ENCODE data around the gene SRGAP2. TPM values are rescaled to one million over a fixed set of nuclear protein-coding genes. Genes with fewer than 3 reads are reported as not detected.
"Not testable (repeated sequence)": the region's sequence is repeated elsewhere in the genome, so short reads cannot be mapped to it uniquely, and the experiment has no call there.

SRGAP2 gene
- total RNA-seq, 6 experiments from 2014 or later = 59.6 to 75.9 (median 71.3) TPM

DNA sequence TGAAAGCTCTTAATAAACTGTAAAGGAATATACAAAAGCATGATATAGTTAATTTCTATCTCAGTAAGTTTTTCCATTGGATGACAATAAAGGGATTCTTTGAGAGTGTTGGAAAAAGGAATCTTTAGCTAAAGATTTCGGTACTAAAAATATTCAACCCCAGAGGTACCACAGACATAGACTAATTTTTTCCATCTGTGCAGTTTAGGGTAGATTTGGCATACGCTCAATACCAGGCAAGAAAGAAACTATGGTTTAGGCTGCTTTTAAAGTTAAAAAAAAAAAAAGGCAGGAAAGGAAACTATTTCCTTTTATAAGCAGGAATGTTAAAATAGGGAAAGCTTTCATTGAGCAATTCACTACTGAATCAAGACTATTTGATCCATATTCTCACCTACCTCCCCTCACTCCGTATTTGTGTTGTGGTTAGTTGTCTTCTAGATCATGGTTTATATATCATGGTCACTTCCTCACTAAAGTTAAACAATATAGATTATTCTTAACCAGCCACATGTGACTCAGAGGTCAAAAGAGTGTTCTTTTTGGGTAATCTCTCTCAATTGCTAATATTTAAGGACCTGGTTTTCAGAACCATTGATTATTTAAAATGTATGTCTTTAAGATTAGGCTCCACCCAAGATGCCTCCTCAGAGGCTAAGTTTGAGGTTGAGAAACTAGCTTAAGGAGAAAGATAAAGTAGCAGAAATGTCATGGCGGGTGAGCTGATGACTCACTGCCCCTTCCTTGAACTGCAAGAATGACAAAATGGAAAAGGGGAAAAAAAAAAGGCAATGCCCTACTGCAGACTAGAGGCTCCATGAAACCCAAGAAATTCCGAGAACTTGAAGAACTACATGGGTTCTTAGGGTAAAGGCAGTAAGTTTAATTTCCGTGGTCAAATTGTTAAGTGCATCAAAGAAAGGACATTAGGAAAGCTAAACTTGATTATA lies 20.7 kb upstream of the SRGAP2 start:
- H3K27ac Mint-ChIP-seq = peak overlapping the region; percentile 49
- H3K4me3 Mint-ChIP-seq = peak overlapping the region; percentile 56; the same call in 1 of the 2 replicates
- H3K9me3 Mint-ChIP-seq; H3K27me3 Mint-ChIP-seq (ENCODE audit: insufficient read depth); DNase-seq; H3K36me3 Mint-ChIP-seq (ENCODE audit: low read depth): not testable (repeated sequence)
- peaks cover 15% of the 10 kb centered on the region for H3K4me1 Mint-ChIP-seq (ENCODE audit: low read depth)

DNA sequence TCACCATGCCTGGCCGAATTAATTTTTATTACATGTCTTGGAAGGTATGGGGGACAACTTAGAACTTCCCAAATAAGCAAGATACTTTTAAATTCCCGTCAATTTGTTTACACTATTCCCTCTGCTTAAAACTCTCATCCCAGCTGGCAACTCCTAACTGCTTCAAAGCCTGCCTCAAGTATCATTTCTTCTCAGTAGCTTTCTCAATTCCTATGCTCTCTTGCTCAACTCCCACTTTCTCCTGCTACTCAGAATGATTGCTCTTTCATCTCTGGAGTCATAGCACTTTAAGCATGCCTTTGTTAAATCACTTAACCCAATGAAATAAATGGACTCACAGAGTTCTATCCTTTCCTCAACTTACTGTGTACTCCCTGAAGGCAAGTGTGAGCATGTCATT lies 19.6 kb upstream of the SRGAP2 start:
- DNase-seq; H3K4me3 Mint-ChIP-seq; H3K27me3 Mint-ChIP-seq (ENCODE audit: insufficient read depth); H3K36me3 Mint-ChIP-seq (ENCODE audit: low read depth); H3K4me1 Mint-ChIP-seq (ENCODE audit: low read depth); H3K27ac Mint-ChIP-seq; H3K9me3 Mint-ChIP-seq: not testable (repeated sequence)

DNA sequence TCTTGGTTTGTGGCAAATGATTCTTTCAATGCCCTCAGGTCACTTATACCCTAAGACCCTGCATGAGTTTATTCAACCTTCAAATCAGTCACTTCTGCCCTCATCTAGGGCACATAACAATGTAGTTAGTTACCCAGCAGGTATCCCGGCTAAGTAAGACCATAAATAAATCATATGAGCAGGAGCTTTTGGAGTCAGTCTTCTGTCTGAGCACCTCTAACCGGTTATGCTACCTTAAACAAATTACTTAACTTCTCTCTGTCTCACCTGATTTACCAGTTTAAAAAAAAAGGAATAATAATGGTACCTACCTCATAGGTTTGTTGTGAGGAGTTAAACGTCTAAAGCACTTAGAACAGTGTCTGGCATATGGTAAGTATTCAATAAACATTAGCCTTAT lies 17.6 kb upstream of the SRGAP2 start:
- not testable (repeated sequence) for H3K27ac Mint-ChIP-seq; H3K9me3 Mint-ChIP-seq; H3K4me1 Mint-ChIP-seq (ENCODE audit: low read depth); H3K4me3 Mint-ChIP-seq; H3K36me3 Mint-ChIP-seq (ENCODE audit: low read depth); H3K27me3 Mint-ChIP-seq (ENCODE audit: insufficient read depth); DNase-seq

DNA sequence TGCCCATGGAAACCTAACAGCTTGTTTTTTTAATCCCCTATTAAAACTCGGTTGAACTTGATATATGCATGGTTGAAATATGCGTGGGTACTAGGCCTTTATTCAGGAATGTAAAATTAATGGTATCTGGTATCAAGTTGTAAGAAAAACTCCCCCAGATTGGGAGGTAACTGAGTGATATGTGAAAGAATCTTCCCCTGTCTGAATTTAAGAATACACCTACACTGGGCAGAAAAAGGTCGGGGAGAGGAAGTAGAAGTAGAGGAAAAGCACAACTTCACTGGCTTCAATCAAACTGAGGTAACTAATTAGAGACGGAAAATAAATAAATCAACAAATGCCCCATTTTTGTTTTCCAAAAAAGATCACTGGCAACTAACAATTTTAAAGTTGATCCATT lies 16.5 kb upstream of the SRGAP2 start:
- H3K4me3 Mint-ChIP-seq; H3K36me3 Mint-ChIP-seq (ENCODE audit: low read depth); DNase-seq; H3K9me3 Mint-ChIP-seq; H3K4me1 Mint-ChIP-seq (ENCODE audit: low read depth); H3K27ac Mint-ChIP-seq; H3K27me3 Mint-ChIP-seq (ENCODE audit: insufficient read depth): not testable (repeated sequence)

DNA sequence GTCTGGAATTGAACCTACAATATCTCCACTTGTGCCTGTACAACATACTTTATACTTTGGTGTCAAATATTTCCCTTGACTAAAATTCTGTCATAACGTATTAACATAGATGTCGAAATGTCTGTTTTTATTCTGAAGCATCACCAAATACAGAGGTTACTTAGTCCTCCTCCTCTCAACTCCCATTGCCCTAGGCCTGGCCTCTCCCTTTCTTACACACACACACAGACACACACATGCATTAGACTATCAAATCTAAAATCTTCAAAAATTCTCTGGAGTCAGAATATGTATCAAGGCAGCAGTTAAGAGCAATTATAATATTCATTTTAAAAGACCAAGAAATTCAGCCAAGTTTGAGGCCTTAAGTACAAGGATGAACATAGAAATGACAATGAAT lies 8.2 kb upstream of the SRGAP2 start:
- not testable (repeated sequence) for H3K27me3 Mint-ChIP-seq (ENCODE audit: insufficient read depth); H3K4me3 Mint-ChIP-seq; H3K36me3 Mint-ChIP-seq (ENCODE audit: low read depth); H3K9me3 Mint-ChIP-seq; H3K27ac Mint-ChIP-seq; H3K4me1 Mint-ChIP-seq (ENCODE audit: low read depth); DNase-seq

DNA sequence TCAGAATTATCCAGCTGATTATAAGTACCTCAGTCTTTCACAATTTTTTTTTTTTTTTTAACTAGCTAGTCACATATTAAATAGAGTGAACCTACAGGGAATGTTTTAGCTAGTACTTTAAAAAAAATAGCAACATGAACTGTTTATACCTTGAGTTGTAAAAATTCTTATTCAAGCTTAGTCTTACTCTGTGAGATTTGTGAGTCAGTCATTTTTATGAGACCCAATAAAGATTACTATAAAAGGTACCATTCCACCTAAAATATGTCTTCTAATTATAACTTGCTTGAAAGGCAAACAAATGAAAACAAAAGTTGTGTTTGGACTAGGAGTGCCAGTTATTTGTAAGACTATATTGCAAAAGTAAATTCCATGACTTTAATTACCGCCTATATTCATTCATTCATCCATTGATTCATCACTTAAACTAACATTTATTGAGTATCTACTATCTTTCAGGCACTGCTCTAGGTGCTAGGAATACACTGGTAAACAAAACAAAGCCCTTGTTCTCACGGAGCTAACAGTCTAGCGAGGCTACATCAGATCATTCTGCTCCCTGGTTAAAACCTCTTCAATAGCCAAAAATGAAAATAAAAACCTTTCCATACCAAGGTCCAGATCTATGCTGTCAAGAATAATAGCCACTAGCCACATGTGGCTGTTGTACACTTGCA lies 6.5 kb upstream of the SRGAP2 start:
- H3K36me3 Mint-ChIP-seq (ENCODE audit: low read depth); DNase-seq; H3K27ac Mint-ChIP-seq; H3K27me3 Mint-ChIP-seq (ENCODE audit: insufficient read depth); H3K4me1 Mint-ChIP-seq (ENCODE audit: low read depth); H3K4me3 Mint-ChIP-seq; H3K9me3 Mint-ChIP-seq: not testable (repeated sequence)

DNA sequence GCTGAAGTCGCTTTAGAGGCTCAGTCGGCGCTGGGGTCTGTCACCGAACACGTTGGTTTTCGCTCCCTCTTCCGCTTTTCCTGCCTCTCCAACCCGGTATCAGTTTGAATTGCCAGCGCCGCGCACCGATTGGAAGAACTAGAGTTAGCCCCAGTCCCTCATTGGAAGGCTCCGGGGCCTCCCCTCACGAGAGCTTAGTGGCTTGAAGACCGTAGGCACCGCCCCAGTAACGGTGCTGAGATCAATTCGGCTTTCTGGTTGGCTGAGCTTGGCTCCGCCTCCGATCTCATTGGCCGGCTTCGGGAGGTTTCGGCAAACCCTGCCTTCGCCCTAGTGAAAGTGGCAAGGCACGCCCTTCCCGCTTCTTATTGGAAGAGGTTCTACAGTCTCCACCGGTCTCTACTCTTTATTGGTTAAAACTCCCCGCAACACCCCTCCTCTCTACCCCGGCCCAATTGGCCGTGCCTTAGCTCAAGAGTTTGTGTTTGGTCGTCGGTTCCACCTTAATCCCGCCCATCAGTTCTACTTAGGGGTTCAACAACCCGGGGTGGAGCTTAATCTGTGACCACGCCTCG lies 465 bp upstream of the SRGAP2 start, which contains the start of gene FAM72A:
FAM72A (minus strand) TSS at position 51 of the 575 bp plus-strand sequence. CDS start 814 bp downstream, outside the sequence.
- not testable (repeated sequence) for H3K27me3 Mint-ChIP-seq (ENCODE audit: insufficient read depth); H3K4me1 Mint-ChIP-seq (ENCODE audit: low read depth); H3K9me3 Mint-ChIP-seq; H3K36me3 Mint-ChIP-seq (ENCODE audit: low read depth)
- peak within 1 kb of the TSS; percentile 83 for H3K4me3 Mint-ChIP-seq
- peak; percentile 100 for DNase-seq
- peak within 1 kb of the TSS; percentile 78 for H3K27ac Mint-ChIP-seq

DNA sequence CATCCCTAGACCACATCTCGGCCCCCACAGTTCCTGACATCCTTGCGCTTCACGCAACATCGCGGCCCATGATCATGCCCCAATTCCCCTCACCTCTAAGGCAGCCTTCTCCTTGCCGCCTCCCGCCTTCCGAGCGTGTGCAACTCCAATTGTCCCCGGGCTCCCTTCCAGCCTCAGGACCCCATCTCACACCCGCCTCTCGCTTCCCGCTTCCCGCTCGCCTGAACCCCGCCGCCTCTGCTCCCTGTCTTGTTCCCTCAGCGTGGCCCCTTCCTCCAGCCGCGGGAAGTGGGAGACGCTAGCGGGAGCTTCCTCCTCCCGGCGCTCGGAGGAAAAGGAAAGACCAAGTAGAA lies 794 bp downstream of the SRGAP2 start:
- 0 out of 2 replicates have a peak overlapping the region, but pooled peaks have one; percentile 49 for H3K4me3 Mint-ChIP-seq
- H3K9me3 Mint-ChIP-seq; DNase-seq; H3K36me3 Mint-ChIP-seq (ENCODE audit: low read depth); H3K4me1 Mint-ChIP-seq (ENCODE audit: low read depth); H3K27ac Mint-ChIP-seq; H3K27me3 Mint-ChIP-seq (ENCODE audit: insufficient read depth): not testable (repeated sequence)

DNA sequence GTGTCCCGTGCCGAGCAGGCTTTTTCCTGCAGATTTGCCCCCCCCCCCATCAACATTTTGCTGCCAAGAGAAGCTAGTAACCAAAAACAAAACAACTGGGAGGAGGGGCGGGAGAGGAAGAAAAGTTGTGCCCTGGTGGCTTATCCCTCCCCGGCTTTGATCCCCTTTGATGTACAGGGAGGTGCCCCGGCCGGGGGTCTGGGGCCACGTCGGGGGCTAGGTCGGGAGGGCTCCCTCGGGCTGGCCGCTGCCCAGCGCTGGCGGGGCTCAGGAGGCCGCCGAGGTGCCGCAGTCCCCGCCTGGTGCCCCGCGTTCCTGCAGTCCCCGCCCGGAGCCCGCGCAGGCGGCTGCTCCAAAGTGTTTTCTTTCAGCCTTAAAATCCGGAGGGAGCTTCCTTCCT lies 1.5 kb downstream of the SRGAP2 start:
- not testable (repeated sequence) for H3K27me3 Mint-ChIP-seq (ENCODE audit: insufficient read depth); DNase-seq; H3K4me1 Mint-ChIP-seq (ENCODE audit: low read depth); H3K9me3 Mint-ChIP-seq; H3K36me3 Mint-ChIP-seq (ENCODE audit: low read depth)
- peak overlapping the region; percentile 86 for H3K4me3 Mint-ChIP-seq
- H3K27ac Mint-ChIP-seq = peak overlapping the region; percentile 71

DNA sequence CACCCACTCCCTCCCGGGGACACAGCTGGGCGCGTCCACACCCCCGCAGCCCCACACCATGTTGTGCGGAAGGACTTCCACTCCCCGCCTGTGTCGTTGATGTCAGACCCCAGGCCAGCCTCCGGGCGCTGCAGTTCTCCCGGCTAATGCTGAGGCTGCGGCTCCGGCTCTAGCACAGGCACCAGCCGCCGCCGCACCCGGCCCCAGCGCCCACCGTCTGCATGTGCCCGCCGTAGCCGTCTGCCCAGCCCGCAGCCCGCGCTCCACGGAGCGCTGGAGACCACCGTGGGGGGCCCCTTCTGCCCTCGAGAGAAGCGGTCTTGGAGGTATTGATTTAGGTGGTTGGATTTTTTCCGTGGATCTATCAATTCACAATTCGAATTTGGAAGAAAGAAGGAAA lies 2.2 kb downstream of the SRGAP2 start:
- not testable (repeated sequence) for H3K9me3 Mint-ChIP-seq; H3K4me3 Mint-ChIP-seq; H3K4me1 Mint-ChIP-seq (ENCODE audit: low read depth); H3K36me3 Mint-ChIP-seq (ENCODE audit: low read depth); H3K27me3 Mint-ChIP-seq (ENCODE audit: insufficient read depth); H3K27ac Mint-ChIP-seq; DNase-seq

DNA sequence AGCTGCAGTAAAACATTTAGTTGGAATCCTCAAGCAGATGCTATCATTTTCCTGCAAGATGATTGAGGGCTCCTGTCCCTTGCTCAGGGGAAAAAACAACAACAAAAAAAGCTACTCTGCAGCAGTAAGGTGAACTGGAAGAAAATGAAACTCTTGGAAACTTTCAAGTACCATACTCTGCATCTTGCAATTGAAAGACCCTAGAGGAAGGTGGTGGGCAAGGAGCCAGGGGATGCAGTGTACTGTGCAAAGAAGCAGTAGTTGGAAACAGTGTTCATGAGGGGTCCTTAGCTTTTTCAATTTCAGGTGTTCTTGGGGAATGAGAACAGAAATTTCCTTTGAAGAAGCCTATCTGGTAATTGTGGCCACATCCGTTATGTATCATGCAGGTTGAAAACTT lies 7.5 kb downstream of the SRGAP2 start:
- H3K9me3 Mint-ChIP-seq; DNase-seq; H3K4me1 Mint-ChIP-seq (ENCODE audit: low read depth); H3K27ac Mint-ChIP-seq; H3K27me3 Mint-ChIP-seq (ENCODE audit: insufficient read depth); H3K36me3 Mint-ChIP-seq (ENCODE audit: low read depth); H3K4me3 Mint-ChIP-seq: not testable (repeated sequence)

DNA sequence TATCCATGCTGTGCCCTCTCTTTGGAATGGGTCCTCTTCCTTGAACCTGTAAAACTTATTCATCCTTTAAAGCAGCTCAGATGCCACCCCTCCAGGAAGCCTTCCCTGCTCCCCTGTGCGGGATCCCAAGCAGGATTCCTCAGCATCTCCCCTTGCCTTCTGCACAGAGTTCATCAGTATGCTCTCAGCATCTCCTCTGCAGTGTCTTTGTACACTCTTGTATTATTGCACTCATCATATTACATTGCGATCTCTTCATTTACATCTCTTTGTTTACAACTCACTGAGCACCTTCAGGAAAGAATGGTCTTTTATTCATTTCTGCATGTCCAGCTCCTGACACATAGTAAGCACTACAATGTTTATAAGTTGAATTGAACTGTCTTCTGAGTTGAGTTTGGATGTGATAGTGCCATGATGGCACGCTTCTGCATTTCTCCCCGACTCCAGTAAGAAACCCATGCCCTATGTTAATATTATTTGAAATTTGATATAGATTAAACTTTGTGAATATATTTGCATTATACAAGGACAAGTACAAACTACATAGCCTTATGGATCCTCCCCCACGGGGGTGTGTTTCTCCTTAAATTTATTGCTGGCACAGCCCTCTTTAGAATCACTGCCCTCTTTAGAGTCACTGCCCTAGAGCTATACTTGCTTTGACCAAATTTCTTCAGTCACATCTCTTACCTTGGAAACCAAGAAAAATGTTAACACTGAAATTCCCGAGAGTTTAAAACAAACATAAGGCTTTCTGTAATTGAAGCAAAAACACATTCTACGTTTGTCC lies 12.5 kb downstream of the SRGAP2 start:
- DNase-seq; H3K27ac Mint-ChIP-seq; H3K9me3 Mint-ChIP-seq; H3K4me1 Mint-ChIP-seq (ENCODE audit: low read depth); H3K36me3 Mint-ChIP-seq (ENCODE audit: low read depth); H3K27me3 Mint-ChIP-seq (ENCODE audit: insufficient read depth); H3K4me3 Mint-ChIP-seq: not testable (repeated sequence)

DNA sequence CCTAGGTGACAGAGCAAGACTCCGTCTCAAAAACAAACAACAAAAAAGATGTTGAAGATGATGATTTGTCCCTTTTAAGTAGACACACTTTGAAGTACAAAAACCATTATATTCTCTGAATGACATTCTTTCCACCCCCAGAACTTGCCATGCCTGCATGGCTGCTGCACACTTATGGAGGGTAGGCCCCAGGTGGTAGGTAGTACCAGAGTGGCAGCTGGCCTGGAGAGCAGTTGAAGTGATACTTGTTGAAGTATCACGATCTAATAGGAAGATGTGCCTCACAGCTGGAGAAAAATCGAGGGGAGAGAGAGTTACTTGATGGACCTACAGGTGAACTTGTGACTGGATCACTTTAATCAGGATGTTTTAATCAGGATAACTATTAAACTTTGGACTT lies 14.9 kb downstream of the SRGAP2 start:
- not testable (repeated sequence) for DNase-seq; H3K9me3 Mint-ChIP-seq; H3K27me3 Mint-ChIP-seq (ENCODE audit: insufficient read depth); H3K4me3 Mint-ChIP-seq; H3K27ac Mint-ChIP-seq; H3K4me1 Mint-ChIP-seq (ENCODE audit: low read depth); H3K36me3 Mint-ChIP-seq (ENCODE audit: low read depth)

Data from HFFc6 (cell line).